GM18873 (cell line): ENCODE results near the gene CLEC1B.
"Not testable (repeated sequence)": the region's sequence is repeated elsewhere in the genome, so short reads cannot be mapped to it uniquely, and the experiment has no call there.

Experiments used
- ATAC-seq: cut with Tn5 transposase; IDR thresholded peaks from one replicate; pipeline ENCODE4 v1.9.1; 2021; ENCODE audit warnings: mild to moderate bottlenecking, moderate library complexity, moderate number of reproducible peaks; ENCODE audit not compliant: unreplicated experiment, low FRiP score

The CLEC1B gene

DNA sequence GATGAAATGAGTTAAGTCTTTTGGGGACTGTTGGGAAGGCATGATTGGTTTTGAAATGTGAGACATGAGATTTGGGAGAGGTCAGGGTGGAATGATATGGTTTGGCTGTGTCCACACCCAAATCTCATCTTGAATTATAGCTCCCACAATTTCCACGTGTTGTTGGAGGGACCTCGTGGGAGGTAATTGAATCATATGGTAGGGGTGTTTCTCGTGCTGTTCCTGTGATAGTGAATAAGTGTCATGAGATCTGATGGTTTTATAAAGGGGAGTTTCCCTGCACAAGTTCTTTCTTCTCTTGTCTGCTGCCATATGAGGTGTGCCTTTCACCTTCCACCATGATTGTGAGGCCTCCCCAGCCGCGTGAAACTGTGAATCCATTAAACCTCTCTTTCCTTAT is 22.3 kb downstream of the CLEC1B start:
- not testable (repeated sequence) for ATAC-seq

DNA sequence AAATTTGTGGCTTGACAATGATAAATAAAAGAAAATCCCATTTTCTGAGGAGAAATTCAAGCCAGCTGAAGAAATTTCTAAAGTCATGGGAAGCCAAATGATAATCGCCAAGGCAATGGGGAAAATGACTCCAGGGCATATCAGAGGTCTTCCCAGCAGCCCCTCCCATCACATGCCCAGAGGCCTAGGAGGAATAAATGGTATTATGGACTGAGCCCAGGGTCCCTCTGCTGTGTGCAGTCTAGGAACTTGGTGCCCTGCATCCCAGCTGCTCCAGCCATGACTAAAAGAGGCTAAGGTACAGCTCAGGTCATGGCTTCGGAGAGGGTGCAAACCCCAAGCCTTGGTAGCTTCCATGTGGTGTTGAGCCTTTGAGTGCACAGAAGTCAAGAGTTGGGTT is 23.3 kb downstream of the CLEC1B start:
- ATAC-seq: no peak

DNA sequence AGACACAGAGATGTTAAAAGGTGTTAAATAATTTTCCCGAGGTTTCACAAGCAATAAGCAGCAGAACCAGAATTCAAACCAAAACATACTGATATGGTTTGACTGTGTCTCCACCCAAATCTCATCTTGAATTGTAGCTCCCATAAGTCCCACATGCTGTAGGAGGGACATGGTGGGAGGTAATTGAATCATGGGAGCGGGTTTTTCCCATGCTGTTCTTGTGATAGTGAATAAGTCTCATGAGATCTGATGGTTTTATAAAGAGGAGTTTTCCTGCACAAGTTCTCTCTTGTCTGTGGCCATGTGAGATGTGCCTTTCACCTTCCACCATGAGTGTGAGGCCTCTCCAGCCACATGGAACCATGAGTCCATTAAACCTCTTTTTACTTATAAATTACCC is 24.2 kb downstream of the CLEC1B start:
- not testable (repeated sequence) for ATAC-seq

DNA sequence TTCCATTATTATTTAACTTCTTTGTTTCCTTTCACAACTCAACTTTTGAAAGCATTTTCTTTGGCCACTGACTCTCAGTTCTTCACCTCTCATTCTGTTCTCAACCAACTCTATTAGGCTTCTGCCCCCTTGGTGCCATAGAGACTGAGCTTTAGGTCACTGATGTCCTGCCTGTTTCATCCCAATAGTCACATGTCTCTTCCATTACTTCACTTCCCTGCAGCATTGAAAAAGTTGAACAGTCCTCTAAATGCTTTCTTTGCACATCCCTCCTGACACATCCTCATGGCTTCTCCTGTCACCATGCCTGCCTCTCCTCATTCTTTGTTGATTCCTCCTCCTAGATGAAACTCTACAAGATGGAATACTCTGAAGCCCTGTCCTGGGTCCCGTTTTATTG is 25.0 kb downstream of the CLEC1B start:
- no peak for ATAC-seq

DNA sequence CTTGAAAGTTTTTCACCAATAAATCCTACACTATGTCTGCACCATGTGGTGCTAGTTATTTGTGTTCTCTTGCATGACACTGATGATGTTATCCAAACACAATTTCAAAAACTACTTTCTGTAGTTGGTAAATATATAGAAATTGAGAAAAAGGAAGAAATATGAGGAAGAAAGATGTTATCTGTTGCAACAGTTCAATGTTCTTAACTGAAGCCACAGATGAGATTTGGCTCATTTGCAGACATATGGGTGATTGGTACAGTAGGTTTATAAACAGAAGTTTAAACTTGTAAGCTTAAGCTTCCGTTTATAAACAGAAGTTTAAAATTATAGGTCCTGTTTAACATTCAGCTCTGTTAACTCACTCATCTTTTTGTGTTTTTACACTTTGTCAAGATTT is 27.7 kb downstream of the CLEC1B start, which contains the start of gene CLEC12A:
Gene CLEC12A (plus strand): TSS at position 229 of the 400 bp plus-strand sequence. CDS start 188 bp downstream, outside the sequence.
- ATAC-seq: no peak

DNA sequence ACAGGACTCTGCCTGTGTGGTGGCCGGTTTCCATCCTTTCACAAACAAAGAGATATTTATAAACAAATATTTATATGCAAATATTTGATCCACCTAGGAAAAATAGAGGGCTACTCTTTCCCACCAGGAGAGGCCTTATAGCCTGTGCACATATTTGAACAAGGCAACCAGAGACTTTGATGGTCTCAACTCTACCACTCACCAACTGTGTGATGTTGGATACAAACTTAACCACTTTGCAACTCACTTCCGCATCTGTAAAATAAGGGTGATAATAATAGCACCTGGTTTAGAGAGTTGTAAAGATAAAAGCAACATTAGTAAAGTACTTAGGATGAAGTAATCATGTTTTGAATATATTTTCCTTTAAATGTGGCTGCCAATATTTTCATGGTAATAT is 29.2 kb downstream of the CLEC1B start:
- ATAC-seq: no peak

DNA sequence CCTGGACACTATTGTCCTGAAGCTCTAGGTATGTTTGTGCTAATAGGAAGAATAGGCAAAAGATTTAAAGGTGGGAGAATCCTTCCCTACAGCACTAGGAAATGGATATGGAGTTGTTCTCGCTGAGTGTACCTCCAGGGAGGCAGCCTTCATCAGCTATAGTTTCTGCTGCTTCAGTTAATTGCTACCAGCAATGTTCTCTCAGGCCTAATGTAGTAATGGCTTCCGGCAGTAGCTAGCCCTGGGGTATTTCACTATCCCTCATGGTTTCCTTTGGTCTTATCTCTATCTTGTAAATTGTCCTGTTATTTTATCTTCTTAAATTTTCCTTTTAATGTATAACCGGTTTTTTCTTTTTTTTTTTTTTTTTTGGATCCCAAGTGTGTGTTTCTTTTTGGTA is 37.0 kb downstream of the CLEC1B start:
- no peak for ATAC-seq

DNA sequence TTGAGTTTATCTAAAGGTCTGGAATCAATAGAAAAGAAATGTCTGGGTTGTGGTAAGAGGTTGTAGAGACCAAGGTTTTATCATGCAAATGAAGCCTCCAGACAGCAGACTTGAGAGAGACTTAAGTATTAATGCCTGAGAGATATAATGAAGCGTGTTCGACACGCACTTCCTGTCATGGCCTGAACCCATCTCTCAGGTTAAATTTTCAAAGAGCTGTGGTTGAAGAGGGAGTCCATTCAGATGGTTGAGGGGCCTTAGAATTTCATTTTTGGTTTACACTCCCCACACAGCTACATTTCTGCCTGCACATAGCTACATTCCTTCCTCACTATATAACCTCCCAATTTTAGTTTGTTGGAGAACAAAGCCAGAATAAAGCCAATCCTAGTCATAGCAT is 37.8 kb downstream of the CLEC1B start:
- no peak for ATAC-seq

DNA sequence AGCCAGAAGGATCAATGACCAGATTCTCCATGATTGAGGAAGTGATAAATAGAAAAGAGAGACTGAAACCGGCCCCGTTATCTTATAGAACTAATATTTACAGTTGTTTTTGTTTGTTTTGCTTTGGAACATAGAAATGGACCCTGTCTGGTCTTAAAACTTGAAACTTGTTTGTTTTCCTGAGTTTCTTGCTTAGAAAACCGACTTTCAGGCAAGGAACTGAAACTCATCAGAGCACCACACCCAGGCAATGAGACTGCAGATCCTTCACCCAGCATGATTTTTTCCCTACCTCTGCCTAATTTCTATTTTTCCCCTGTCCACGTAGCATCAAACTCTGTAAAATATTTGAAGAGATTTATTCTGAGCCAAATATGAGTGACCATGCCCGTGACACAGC is 38.3 kb downstream of the CLEC1B start:
- no peak for ATAC-seq

DNA sequence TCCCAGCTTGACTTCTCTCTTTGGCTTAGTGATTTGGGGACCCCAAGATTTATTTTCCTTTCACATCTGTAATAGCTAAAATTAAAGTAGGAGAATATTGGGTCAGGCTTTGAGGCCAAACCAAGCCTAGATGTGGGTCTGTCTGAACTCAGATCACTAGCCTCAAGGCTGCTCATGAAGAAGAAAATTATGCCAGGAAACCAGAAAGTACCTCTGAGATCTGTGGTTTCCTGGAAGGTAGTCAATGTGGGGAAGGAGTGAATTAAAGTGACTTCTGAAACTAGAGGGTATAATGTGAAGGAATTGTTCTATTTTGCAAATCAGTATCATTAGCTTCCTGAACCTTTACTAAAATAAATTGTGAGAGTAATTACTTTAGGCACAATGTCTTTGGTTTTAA is 41.1 kb downstream of the CLEC1B start:
- ATAC-seq: no peak

DNA sequence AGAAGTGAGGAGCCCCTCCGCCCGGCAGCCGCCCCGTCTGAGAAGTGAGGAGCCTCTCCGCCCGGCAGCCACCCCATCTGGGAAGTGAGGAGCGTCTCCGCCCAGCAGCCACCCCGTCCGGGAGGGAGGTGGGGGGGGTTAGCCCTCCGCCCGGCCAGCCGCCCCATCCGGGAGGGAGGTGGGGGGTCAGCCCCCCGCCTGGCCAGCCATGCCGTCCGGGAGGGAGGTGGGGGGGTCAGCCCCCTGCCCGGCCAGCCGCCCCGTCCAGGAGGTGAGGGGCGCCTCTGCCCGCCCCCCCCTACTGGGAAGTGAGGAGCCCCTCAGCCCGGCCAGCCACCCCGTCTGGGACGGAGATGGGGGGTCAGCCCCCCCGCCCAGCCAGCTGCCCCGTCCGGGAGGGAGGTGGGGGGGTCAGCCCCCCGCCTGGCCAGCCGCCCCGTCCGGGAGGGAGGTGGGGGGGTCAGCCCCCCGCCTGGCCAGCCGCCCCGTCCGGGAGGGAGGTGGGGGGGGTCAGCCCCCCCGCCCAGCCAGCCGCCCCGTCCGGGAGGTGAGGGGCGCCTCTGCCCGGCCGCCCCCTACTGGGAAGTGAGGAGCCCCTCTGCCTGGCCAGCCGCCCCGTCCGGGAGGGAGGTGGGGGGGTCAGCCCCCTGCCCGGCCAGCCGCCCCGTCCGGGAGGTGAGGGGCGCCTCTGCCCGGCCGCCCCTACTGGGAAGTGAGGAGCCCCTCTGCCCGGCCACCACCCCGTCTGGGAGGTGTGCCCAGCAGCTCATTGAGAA is 45.8 kb downstream of the CLEC1B start:
- ATAC-seq: not testable (repeated sequence)

DNA sequence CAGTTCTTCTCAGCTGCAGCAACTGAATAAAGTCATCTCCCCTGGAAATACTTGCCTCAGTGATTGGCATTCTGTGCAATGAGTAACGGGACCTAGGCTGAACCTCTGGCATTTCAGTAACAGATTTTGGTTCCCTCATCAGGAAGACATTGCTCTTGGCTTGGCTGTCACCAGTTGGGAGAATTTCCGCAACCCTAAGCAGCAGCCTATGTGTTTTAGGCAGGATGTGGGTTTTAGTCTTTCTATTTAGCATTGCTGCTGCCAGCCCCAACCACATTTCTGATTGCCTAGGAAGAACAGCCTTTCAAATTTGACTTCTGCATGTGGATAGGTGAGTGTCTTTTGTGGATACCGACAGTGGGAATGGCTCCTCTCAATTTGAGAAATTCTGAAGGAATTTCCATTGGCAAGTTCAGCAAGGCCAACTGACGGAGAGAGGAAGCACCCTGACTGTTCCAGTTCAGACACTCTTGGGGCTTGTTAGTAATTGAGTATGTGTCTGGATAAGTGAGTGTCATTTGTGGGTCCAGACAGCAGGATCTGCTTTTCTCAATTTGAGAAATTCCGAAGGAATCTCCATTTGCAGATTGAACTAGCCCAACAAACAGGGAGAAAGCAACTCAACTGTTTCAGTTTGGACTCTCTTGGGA is 47.8 kb downstream of the CLEC1B start:
- ATAC-seq: no peak

DNA sequence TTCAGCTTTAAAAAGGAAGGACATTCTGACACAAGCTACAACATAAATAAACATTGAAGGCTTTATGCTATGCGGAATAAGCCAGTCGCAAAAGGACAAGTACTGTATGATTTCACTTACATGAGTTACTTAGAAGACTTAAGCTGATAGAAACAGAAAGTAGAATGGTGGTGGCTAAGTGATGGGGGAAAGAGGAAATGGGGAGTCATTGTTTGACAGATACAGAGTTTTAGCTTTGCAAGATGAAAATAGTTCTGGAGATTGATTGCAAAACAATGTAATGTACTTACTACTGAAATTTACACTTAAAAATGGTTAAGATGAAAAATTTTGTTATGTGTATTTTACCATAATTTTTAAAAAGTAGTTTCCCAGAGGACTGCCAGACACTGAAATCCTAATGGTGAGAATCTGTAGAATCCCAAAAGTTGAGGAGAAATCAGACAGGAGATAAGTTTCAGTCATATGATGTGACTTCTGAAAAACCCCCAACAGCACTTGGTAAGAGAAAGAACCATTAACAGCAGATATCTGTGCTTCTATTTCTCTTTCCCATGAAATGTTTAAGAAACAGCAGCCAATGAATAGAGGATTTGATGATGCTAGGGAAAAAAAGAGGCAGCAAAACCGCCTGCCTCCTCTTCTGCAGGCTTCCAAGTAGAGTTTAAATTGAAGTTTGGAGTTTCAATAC is 50.2 kb downstream of the CLEC1B start:
- peak; percentile 94 for ATAC-seq

DNA sequence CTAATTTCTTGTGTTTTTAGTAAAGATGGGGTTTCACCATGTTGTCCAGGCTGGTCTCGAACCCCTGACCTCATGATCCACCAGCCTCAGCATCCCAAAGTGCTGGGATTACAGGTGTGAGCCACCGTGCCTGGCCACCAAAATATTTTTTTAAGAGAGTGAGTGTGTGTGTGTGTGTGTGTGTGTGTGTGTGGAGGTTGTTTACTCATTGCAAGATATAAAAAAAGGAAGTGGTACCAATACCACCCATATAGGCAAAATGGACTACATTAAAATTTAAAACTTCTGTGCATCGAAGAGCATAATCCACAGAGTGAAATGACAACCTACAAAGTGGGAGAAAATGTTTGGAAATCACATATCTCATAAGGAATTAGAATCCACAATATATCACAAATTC is 51.2 kb downstream of the CLEC1B start:
- ATAC-seq: no peak

DNA sequence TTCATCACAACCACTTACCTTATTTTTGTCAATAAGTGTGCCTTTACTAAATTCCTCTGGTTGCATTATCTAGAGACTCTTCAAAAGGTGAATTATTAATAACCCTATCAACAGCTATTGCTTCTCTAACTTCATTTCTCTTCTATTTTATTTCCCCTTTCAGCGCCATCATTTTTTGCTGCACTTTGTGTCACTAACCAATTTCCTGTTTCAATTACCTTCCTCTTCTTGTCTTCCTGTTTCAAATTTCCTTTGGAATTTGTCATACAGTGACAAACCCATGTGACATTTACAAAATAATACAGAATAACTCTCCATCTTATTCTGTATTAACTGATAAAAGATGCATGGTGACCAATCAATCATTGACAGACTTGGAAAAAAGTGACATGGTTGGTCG is 54.5 kb downstream of the CLEC1B start:
- ATAC-seq: no peak

DNA sequence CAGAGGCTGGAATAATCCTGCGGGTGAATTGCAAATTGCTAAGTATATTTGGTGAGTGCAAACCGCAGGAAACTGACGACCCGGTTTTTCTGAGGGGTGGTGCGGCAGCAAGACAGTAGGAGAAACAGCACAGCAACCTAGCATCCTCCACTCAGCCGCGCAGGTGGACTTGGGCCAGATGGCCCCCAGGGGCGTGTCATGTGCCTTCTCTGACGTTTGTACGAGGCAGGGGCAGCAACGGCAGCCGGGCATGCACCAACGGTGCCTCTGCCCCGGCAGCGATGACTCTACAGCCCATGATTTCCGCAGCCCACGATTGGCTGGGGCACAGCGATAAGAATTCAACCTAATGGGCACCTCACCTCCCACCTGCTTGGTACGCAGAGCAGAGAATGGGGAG is 55.7 kb downstream of the CLEC1B start:
- ATAC-seq: no peak
